Epithelial cell of esophagus (primary cell): Measurements from ENCODE around the gene FGF19.

Experiments used
- DNase-seq: peaks from one replicate; pipeline ENCODE4 v3.0.0; 2010; ENCODE audit warnings: low read depth
- H3K4me3 ChIP-seq: 2 replicates; pipeline ENCODE4 v1.5.1; 2011; ENCODE audit warnings: mild to moderate bottlenecking, low read length, control low read depth
- CTCF ChIP-seq: IDR thresholded peaks from 2 replicates; pipeline ENCODE4 v1.5.1; 2011; ENCODE audit warnings: low read depth, mild to moderate bottlenecking, low read length, control low read depth, inconsistent platforms; ENCODE audit not compliant: insufficient read depth; ENCODE audit errors: missing control alignments

Gene FGF19

GRCh38 chr11:69721745-69722144 lies 17.9 kb upstream of the FGF19 start:
- no peak for DNase-seq
- peak; percentile 29 for TF ChIP-seq CTCF
- H3K4me3 ChIP-seq, result no peak overlapping the region

GRCh38 chr11:69721106-69721505 lies 17.3 kb upstream of the FGF19 start:
- no peak overlapping the region for H3K4me3 ChIP-seq
- no peak for TF ChIP-seq CTCF
- DNase-seq, result no peak

GRCh38 chr11:69718912-69719311 lies 15.1 kb upstream of the FGF19 start:
- DNase-seq, result no peak
- no peak overlapping the region for H3K4me3 ChIP-seq
- no peak for TF ChIP-seq CTCF

GRCh38 chr11:69718147-69718546 lies 14.3 kb upstream of the FGF19 start:
- no peak overlapping the region for H3K4me3 ChIP-seq
- peak; percentile 31 for DNase-seq
- TF ChIP-seq CTCF, result peak; percentile 27

- H3K4me3 ChIP-seq, result no peak overlapping the region
- no peak for TF ChIP-seq CTCF
- DNase-seq, result no peak
These were observed 13.3 kb upstream of the FGF19 start for GRCh38 chr11:69716891-69717747.

- no peak for TF ChIP-seq CTCF
- no peak for DNase-seq
- H3K4me3 ChIP-seq, result no peak overlapping the region
These were observed 12.3 kb upstream of the FGF19 start for GRCh38 chr11:69716099-69716498.

GRCh38 chr11:69715446-69715845 lies 11.6 kb upstream of the FGF19 start:
- TF ChIP-seq CTCF, result no peak
- no peak overlapping the region for H3K4me3 ChIP-seq
- DNase-seq, result no peak
